Left lobe of liver (tissue), 2 donors: Measurements from ENCODE around the gene C5orf47. TPM values are rescaled to one million over a fixed set of nuclear protein-coding genes. Genes with fewer than 3 reads are reported as not detected.
A peak's percentile ranks its signal among the peaks of the same experiment; 100 is the strongest.

Experiments
- ATAC-seq: fragments of 200-7000 bp; cut with Tn5 transposase; one replicate; pipeline ENCODE4 v1.9.1; 2020; ENCODE audit warnings: mild to moderate bottlenecking, moderate library complexity
- DNase-seq: peaks from one replicate; pipeline ENCODE4 v3.0.0-alpha.2; 2020; ENCODE audit warnings: low spot score
- total RNA-seq: library from RNA; stranded (reverse); gene quantifications from one replicate; pipeline ENCODE4 v1.2.1, GENCODE V29; 2021
- donor health status: DM: no; HTN: no; CAD: no; lungs with moderate emphysema.
- donor health status: DM: no; HTN: yes; CAD: no.

The C5orf47 gene
- total RNA-seq, 1 donor from 2014 or later, result not detected

DNA sequence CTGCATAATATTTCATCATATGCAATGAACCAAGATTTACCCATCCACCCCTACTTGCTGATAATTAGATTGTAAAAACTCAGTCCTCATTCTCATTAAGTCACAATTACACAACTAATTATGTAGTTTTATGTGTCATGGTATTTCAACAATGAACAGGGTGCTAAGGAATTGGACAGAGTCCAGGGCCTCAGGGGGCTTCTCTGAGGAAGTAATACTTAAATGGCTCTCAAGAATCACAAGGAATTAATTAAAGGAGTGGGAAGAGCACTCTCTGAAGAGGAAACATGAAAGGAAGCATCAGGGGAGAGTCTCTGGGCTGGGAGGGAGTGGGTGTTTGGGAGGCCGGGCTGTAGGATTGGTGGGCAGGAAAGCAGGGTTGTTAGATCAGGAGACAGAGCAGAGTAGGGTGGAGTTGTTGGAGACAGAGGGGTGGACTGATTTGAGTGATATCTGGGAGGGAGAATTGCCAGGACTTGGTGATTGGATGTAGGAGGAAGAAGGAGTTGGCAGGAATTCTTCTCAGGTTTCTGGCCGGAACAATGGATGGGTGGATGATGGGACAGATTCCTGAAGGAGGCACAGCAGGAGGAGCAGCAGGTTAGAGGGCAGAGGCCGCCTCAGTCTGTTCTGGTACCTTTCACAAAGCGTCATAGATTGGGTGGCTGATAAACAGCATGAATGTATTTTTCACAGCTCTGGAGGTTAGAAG, 33.6 kb downstream of the C5orf47 start:
- no peak for DNase-seq

DNA sequence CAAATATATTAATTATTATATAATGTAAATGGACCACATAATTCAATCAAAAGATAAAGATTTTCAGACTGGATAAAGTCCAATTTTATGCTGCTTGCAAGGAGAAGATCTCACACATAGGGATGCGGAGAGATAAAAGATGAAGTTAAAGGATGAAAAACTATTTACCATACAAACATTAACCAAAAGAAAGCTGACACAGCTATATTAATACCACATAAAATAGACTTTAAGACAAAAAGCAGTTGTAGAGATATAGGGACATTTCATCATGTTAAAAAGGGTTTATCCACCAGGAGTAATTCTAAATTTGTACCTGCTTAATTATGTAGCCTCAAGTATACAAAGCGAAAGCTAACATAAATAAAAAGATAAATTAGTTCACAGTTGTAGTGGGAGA, 41.3 kb downstream of the C5orf47 start:
- DNase-seq (no peak), ATAC-seq (no peak)

More for the DNA sequence above, 33.6 kb downstream of the C5orf47 start:
- ATAC-seq, result no peak

DNA sequence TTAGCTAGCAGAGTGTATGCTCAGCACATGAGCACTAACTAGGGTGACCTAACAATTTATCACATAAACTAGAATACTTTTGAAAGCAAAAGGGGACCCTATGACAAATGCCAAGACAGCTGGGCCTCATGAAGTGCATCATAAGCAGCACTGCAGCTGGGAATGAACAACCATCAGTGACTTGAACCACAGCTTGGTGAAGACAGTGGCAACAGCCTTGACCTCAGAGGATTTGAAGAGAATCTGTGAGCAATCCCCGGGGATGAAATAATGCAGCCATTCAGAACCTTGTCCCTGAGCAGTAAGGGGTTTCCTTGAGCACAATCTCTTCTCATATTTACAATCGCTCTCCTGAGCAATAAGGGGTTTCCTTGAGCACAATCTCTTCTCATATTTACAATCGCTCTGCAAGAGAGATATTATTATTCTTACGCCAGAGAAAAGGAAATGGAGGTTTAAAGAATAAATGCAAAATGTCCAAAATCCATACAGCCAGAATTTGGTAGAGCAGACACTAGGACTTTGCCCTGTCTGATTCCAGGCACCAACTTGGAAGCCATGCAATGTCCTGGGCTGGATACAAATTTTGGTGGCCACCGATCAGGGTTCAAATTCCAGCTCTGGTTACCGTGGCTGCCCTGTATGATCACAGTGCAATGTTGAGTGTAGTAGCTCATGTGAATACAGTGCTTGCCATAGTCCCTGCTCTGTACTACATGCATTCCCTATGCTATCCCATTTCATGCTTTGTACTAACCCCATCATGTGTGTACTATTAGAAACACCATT, 55.7 kb downstream of the C5orf47 start:
- DNase-seq (peak; percentile 69), ATAC-seq (peak; percentile 85)

GRCh38 chr5:174045470-174046025, 56.6 kb downstream of the C5orf47 start, which contains the start of gene NSG2:
Gene NSG2, plus strand, starts transcription at chr5:174045706. Its CDS starts 1,050 bp downstream, at chr5:174046756.
- peak; percentile 98 for ATAC-seq
- DNase-seq, result peak; percentile 83

DNA sequence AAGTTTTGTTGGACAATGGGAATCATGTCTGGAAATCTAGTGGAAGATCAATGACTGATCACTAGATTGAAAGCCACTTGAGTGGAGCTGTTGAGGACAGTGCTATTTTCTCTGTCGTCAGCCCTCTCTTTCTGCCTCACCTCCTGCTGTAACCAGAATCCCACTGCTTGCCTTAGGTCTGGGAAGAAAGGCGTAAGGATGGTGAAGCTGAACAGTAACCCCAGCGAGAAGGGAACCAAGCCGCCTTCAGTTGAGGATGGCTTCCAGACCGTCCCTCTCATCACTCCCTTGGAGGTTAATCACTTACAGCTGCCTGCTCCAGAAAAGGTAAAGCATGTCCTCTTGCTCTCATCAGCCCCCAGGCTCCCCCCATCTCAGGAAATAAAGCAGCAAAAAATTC, 57.6 kb downstream of the C5orf47 start:
- ATAC-seq (no peak), DNase-seq (no peak)

DNA sequence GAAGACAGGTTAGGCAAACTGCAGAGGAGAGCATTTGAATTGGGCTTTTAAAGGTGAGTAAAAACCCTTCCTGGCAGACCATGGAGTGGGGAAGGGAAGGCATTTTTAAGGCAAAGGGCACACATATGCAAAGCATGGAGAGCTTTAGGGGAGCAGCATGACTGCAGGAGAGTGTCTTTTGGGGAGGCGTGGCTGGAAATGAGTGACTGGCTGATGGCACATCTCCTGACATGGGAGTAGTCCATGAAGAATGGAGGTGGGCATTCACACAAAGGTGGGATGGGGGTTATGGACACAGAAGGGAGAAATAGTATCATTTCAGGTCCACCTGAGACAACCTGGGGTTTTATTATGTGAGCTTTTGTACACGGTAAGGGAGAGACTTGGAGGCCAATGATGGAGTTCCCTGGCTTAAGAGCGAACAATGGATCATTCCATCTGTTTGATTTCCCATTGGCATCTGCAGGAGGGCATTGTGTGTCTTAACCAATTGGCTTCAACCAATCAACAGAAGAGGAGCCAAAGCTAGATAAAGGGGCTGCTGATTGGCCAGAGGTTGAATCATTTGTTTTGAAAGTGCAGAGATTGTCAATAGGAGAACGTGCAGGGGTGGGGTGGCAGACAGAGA, 58.6 kb downstream of the C5orf47 start:
- DNase-seq (no peak), ATAC-seq (no peak)

DNA sequence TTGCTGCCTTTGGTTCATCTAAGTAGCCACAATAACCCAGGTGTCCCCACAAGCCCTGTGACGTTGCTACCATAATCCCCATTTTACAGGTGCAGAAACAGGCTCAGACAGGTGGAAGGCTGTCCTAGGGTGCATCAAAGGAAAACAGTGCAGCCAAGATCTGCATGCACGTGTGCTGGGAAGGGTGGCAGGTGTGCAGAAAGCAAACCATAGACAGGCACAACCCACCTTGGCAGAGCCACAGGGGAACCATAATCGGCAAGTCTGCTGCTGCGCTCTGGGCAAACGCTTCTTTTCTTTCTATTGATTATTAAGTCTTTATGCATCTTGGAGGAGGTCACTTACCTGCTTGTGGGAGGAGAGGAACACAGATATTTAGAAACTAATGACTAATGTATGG, 63.7 kb downstream of the C5orf47 start:
- DNase-seq (no peak), ATAC-seq (no peak)

DNA sequence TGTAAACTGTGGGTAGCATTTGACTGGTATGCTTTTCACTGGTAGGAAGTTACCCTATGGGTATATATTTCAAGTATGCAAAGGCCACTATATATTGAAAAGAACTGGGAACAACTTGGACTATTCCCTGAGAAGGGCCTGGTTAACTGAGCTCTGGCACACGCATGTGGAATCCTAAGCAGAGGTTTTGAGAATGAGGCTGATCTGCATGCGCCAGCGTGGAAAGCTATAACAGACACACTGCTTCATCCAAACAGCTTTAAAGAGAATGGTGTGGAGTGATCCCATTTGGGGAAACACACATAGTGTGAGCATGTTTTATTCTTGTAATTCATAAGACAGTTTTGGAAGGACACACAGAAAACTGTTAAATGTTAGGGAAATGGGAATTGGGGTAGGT, 64.9 kb downstream of the C5orf47 start:
- DNase-seq (no peak), ATAC-seq (no peak)

Other genes with a start within 250 kb of the C5orf47 start
- gene CPEB4, start 100.8 kb upstream of the C5orf47 start, total RNA-seq, result 28.2 TPM
- 0.25 TPM for gene NSG2, start 56.5 kb downstream of the C5orf47 start, total RNA-seq